AG10803 (cell line): Measurements from ENCODE around the gene SYNGAP1.

Source experiments
- DNase-seq: peaks from one replicate; pipeline ENCODE4 v3.0.0; 2010; ENCODE audit warnings: low read depth
- H3K4me3 ChIP-seq: 2 replicates; pipeline ENCODE4 v1.5.1; 2011; ENCODE audit warnings: mild to moderate bottlenecking, low read length, control low read depth
- TF ChIP-seq, protein P1 (sequence below): conservative IDR thresholded peaks from 2 replicates; pipeline ENCODE4 v1.5.1; 2011; ENCODE audit warnings: mild to moderate bottlenecking, low read length, control low read depth, inconsistent platforms

Gene SYNGAP1

DNA sequence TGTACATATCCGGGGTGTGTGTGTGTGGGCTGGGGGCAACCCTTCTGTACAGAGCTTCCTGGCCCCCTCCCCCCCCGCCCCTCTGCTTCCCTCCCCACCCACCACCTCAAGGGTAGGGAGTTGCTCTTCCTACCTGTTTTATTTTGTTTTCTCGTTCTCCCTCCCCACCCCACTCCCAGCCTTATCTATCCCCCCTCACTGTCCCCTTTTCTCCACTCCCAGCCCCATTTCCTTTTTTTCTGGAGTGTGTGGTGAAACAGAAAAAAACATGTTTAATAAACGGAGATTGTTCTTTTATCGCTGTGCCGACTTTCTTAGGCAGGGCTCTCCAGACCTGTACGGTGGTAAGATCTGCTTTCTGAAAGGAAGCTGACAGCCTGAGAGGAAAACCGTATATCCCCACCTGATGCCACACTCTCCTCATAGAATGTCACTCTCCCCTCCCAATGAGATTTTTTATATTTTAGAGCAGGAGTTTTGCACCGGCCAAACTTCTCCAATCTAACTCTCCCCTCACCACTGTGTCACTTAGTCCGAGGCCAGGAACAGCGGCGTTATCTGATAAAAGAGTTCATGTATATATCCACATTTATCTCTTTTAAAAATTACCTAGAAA is 33.6 kb downstream of the SYNGAP1 start:
- DNase-seq, result no peak
- H3K4me3 ChIP-seq, result peak overlapping the region; percentile 92
- TF ChIP-seq, protein P1, sequence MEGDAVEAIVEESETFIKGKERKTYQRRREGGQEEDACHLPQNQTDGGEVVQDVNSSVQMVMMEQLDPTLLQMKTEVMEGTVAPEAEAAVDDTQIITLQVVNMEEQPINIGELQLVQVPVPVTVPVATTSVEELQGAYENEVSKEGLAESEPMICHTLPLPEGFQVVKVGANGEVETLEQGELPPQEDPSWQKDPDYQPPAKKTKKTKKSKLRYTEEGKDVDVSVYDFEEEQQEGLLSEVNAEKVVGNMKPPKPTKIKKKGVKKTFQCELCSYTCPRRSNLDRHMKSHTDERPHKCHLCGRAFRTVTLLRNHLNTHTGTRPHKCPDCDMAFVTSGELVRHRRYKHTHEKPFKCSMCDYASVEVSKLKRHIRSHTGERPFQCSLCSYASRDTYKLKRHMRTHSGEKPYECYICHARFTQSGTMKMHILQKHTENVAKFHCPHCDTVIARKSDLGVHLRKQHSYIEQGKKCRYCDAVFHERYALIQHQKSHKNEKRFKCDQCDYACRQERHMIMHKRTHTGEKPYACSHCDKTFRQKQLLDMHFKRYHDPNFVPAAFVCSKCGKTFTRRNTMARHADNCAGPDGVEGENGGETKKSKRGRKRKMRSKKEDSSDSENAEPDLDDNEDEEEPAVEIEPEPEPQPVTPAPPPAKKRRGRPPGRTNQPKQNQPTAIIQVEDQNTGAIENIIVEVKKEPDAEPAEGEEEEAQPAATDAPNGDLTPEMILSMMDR, result no peak

- peak within 1 kb of the TSS; percentile 92 for H3K4me3 ChIP-seq
- DNase-seq, result peak; percentile 95
- TF ChIP-seq, protein P1, result no peak
Observed at GRCh38 chr6:33454009-33454946, 34.4 kb downstream of the SYNGAP1 start, which contains the start of gene ZBTB9. Gene ZBTB9 (plus strand): TSS chr6:33454576. CDS start chr6:33455101, 525 bp downstream.

DNA sequence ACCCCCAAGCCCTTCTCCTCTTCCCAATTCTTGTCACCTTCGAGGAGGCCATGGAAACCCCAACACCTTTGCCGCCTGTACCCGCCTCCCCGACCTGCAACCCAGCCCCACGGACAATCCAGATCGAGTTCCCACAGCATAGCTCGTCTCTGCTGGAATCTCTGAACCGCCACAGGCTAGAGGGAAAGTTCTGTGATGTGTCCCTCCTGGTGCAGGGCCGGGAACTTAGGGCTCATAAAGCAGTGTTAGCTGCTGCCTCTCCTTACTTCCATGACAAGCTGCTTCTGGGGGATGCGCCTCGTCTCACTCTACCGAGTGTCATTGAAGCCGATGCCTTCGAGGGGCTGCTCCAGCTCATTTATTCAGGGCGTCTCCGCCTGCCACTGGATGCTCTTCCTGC is 35.2 kb downstream of the SYNGAP1 start:
- no peak for DNase-seq

DNA sequence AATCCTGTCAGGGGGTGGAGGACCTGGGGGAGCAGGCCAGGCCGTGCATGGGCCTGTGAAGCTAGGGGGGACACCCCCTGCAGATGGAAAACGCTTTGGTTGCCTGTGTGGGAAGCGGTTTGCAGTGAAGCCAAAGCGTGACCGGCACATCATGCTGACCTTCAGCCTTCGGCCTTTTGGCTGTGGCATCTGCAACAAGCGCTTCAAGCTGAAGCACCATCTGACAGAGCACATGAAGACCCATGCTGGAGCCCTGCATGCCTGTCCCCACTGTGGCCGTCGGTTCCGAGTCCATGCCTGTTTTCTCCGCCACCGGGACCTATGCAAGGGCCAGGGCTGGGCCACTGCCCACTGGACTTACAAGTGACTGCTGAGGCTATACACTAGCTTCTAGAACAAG is 36.3 kb downstream of the SYNGAP1 start:
- no peak for DNase-seq
- TF ChIP-seq, protein P1, result no peak
- no peak overlapping the region for H3K4me3 ChIP-seq

More for the DNA sequence above, 35.2 kb downstream of the SYNGAP1 start:
- TF ChIP-seq, protein P1, result no peak
- H3K4me3 ChIP-seq, result peak overlapping the region; percentile 92

- no peak for DNase-seq
- no peak overlapping the region for H3K4me3 ChIP-seq
- TF ChIP-seq, protein P1, result no peak
Observed at GRCh38 chr6:33458676-33459075, 38.8 kb downstream of the SYNGAP1 start.

DNA sequence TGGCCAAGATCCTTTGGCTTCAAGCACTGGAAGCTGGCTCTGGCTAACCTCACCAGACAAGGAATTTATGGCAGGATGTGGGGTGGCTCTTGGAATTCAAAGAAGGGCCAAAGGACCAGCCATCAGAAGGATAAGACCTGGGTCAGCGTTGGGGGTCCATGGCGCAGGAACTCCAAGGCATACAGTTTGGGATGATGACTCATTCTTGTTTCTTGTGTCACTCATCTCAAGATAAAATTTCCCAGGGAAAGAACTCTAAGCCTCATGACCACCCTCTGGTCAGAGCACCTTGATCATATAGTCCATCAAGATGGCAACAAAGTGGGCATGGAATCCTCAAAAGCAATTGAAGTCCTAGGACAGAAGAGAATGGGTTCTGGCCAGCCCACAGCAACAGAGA is 39.4 kb downstream of the SYNGAP1 start:
- no peak for DNase-seq
- TF ChIP-seq, protein P1, result no peak
- H3K4me3 ChIP-seq, result no peak overlapping the region
